Smooth muscle cell (in vitro differentiated cells): ENCODE results near the gene ATF5. TPM values are rescaled to one million over a fixed set of nuclear protein-coding genes. Genes with fewer than 3 reads are reported as not detected.
A peak's percentile ranks its signal among the peaks of the same experiment; 100 is the strongest.

ENCODE experiments used
- DNase-seq: peaks from one replicate; lab custom pipeline; 2025; ENCODE audit not compliant: unreplicated experiment; lab: John Stamatoyannopoulos, UW
- H2AFZ ChIP-seq: fragments of 200-600 bp; sonication (generic); 2 replicates; pipeline ENCODE4 v1.6.0; 2016; ENCODE audit warnings: antibody characterized with exemption, low read depth, mild to moderate bottlenecking
- H3F3A ChIP-seq: fragments of 200-600 bp; sonication (generic); 2 replicates; pipeline ENCODE4 v1.6.0; 2017; ENCODE audit warnings: antibody characterized with exemption, low read depth
- H3K27ac ChIP-seq: fragments of 200-600 bp; sonication (generic); 2 replicates; pipeline ENCODE4 v1.5.1; 2016; ENCODE audit warnings: low read depth, mild to moderate bottlenecking
- H3K27me3 ChIP-seq: fragments of 200-600 bp; sonication (generic); 2 replicates; pipeline ENCODE4 v1.6.1; 2016; ENCODE audit warnings: low read depth, mild to moderate bottlenecking
- H3K36me3 ChIP-seq: fragments of 200-600 bp; sonication (generic); 2 replicates; pipeline ENCODE4 v1.5.1; 2016; ENCODE audit warnings: low read depth
- H3K4me1 ChIP-seq: fragments of 200-600 bp; sonication (generic); 2 replicates; pipeline ENCODE4 v1.5.1; 2016; ENCODE audit warnings: low read depth
- H3K4me2 ChIP-seq: fragments of 200-600 bp; sonication (generic); 2 replicates; pipeline ENCODE4 v1.6.0; 2016; ENCODE audit warnings: mild to moderate bottlenecking
- H3K4me3 ChIP-seq: fragments of 200-600 bp; sonication (generic); 2 replicates; pipeline ENCODE4 v1.5.1; 2016; ENCODE audit warnings: mild to moderate bottlenecking
- H3K79me2 ChIP-seq: fragments of 200-600 bp; sonication (generic); 2 replicates; pipeline ENCODE4 v1.6.0; 2016; ENCODE audit warnings: low read depth, mild to moderate bottlenecking
- H3K9ac ChIP-seq: fragments of 200-600 bp; sonication (generic); 2 replicates; pipeline ENCODE4 v1.6.0; 2016; ENCODE audit warnings: low read depth
- H3K9me3 ChIP-seq: fragments of 200-600 bp; sonication (generic); replicated peaks from 2 replicates; pipeline ENCODE4 v1.5.1; 2016; ENCODE audit warnings: low read depth
- H4K20me1 ChIP-seq: fragments of 200-600 bp; sonication (generic); 2 replicates; pipeline ENCODE4 v1.6.0; 2016; ENCODE audit warnings: low read depth
- WGBS: methylation state at CpG from one replicate; pipeline ENCODE4 v1.1.7; 2016; ENCODE audit warnings: low lambda C conversion rate; 5-methylcytosine and 5-hydroxymethylcytosine counted together
- polyA plus RNA-seq: library from polyadenylated mRNA; unstranded; fragments of >200 nt; fragmentation: Nextera tagmentation; extraction: Ambion mirVana; gene quantifications from 2 replicates; pipeline ENCODE4 v1.2.1, GENCODE V29; 2016
- total RNA-seq: library from RNA; depleted of rRNA; stranded (reverse); fragments of >200 nt; gene quantifications from 2 replicates; pipeline ENCODE4 v1.2.3, GENCODE V29; 2014
- TF ChIP-seq, protein P1 (sequence below): fragments of 200-600 bp; sonication (generic); IDR thresholded peaks from 2 replicates; pipeline ENCODE4 v1.5.1; 2017; ENCODE audit warnings: borderline replicate concordance, mild to moderate bottlenecking, antibody characterized with exemption; ENCODE audit not compliant: insufficient read depth, poor library complexity, severe bottlenecking

The ATF5 gene, protein sequence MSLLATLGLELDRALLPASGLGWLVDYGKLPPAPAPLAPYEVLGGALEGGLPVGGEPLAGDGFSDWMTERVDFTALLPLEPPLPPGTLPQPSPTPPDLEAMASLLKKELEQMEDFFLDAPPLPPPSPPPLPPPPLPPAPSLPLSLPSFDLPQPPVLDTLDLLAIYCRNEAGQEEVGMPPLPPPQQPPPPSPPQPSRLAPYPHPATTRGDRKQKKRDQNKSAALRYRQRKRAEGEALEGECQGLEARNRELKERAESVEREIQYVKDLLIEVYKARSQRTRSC
- total RNA-seq (4.2 and 5.0 TPM in 2 replicates), polyA plus RNA-seq (10.1 and 14.1 TPM in 2 replicates)

GRCh38 chr19:49929121-49929610, at the start of gene ATF5, which contains the start of gene NUP62:
TSS of gene ATF5 (plus strand) at chr19:49929205. CDS start at chr19:49930851, 1,646 bp downstream.
TSS of gene NUP62 (minus strand) at chr19:49929504. CDS start at chr19:49909807, 19,697 bp downstream.
- Histone ChIP-seq H3K36me3 (no peaks in the 10 kb centered on the region), H3K4me3 (peak within 1 kb of the TSS; percentile 84), H3K9me3 (no peaks in the 10 kb centered on the region), H2AFZ (peak within 1 kb of the TSS; percentile 89), H3F3A (peaks cover 18% of the 10 kb centered on the region), H3K79me2 (peaks cover 38% of the 10 kb centered on the region), H3K4me2 (peak within 1 kb of the TSS; percentile 91), H3K4me1 (peaks cover 3% of the 10 kb centered on the region), H4K20me1 (peaks cover 38% of the 10 kb centered on the region), H3K9ac (peak within 1 kb of the TSS; percentile 91), H3K27me3 (no peaks in the 10 kb centered on the region), H3K27ac (peak within 1 kb of the TSS; percentile 91)
- under 1% methylated on average over 35 of the region's 48 CpGs for WGBS
- TF ChIP-seq, protein P1, sequence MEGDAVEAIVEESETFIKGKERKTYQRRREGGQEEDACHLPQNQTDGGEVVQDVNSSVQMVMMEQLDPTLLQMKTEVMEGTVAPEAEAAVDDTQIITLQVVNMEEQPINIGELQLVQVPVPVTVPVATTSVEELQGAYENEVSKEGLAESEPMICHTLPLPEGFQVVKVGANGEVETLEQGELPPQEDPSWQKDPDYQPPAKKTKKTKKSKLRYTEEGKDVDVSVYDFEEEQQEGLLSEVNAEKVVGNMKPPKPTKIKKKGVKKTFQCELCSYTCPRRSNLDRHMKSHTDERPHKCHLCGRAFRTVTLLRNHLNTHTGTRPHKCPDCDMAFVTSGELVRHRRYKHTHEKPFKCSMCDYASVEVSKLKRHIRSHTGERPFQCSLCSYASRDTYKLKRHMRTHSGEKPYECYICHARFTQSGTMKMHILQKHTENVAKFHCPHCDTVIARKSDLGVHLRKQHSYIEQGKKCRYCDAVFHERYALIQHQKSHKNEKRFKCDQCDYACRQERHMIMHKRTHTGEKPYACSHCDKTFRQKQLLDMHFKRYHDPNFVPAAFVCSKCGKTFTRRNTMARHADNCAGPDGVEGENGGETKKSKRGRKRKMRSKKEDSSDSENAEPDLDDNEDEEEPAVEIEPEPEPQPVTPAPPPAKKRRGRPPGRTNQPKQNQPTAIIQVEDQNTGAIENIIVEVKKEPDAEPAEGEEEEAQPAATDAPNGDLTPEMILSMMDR = no peak
- DNase-seq = peak; percentile 80

DNA sequence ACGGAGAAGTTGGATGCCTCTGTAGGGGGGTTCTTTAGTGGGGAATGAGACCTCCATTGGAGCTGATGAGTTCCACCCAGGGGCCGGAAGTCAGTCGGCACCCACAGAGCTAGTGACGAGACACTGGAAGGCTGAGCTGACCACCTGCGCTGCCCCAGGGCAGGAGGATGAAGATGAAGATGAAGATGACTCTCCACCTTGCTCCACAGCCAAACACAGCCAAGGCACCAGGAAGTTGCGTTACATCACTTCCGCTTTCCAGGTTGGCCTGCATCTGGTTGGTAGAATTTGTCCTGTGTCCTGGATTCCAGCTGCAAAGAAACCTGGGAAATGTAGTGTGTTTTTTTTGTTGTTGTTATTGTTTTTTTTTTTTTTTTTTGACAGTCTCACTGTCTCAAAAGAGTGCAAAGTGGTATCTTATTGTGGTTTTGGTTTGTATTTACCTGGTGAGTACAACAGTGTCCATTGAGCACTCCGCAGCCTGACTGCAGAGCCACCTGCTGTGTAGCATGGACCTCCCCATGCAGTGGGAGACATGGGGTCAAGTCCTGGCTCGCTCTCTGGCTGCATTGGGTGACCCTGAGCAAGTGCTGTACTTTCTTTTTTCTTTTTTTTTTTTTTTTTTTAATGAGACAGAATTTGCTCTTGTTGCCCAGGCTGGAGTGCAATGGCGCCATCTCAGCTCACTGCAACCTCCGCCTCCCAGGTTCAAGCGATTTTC, 49.6 kb upstream of the ATF5 start:
- H2AFZ ChIP-seq = no peak overlapping the region
- H3K4me3 ChIP-seq = no peak overlapping the region
- H3K27ac ChIP-seq = no peak overlapping the region
- H3K9me3 ChIP-seq = no peaks in the 10 kb centered on the region
- peaks cover 12% of the 10 kb centered on the region for H3K4me1 ChIP-seq
- TF ChIP-seq, protein P1 = no peak
- no peak overlapping the region for H3K9ac ChIP-seq
- H3F3A ChIP-seq = peaks cover 3% of the 10 kb centered on the region
- peaks cover 5% of the 10 kb centered on the region for H4K20me1 ChIP-seq
- H3K27me3 ChIP-seq = no peaks in the 10 kb centered on the region
- no peak overlapping the region for H3K4me2 ChIP-seq
- DNase-seq = no peak
- H3K79me2 ChIP-seq = peaks cover 20% of the 10 kb centered on the region
- H3K36me3 ChIP-seq = peaks cover 5% of the 10 kb centered on the region
- WGBS = 95% methylated on average over 12 of the region's 12 CpGs

DNA sequence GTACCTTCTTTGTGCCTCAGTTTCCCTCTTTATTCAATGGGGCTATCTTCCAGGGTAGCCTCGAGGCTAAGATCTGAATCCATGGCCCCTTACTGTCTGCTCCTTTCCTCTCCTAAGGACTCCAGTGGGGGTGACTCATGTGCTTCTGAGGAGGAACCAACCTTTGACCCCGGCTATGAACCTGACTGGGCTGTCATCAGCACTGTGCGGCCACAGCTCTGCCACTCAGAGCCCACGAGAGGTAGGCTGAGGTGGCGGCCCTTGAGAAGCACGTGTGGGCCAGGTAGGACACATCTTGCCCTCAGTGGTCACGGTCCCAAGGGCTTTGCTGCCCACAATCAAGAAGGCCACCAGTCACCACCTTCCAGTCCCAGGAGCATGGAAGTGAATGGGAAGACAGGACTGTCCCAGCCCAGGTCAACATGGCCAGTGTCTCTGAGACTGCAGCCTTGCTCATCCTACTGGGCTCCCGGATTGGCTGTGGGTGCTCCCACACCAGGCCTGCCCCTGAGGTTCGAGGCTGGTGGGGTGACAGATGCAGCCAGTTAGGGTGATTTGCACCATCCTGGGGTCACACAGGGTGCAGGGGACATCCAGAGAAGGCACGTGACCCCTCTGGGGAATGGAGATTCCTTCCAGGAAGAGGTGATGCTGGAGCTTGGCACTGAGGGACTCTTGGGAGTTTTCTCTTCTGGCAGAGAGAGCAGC, 48.7 kb upstream of the ATF5 start:
- Histone ChIP-seq H3K4me3 (no peak overlapping the region), H3K4me2 (no peak overlapping the region), H2AFZ (no peak overlapping the region), H3F3A (peaks cover 3% of the 10 kb centered on the region), H3K27me3 (no peaks in the 10 kb centered on the region), H3K4me1 (peaks cover 10% of the 10 kb centered on the region), H3K36me3 (peaks cover 5% of the 10 kb centered on the region), H3K9me3 (no peaks in the 10 kb centered on the region), H3K27ac (no peak overlapping the region), H3K9ac (no peak overlapping the region), H3K79me2 (peaks cover 10% of the 10 kb centered on the region), H4K20me1 (peaks cover 5% of the 10 kb centered on the region)
- WGBS = 95% methylated on average over 10 of the region's 10 CpGs
- DNase-seq = no peak
- TF ChIP-seq, protein P1 = no peak
